SK-N-SH treated with all-trans-retinoic acid at 6 μM for 48 hours (cell line): ENCODE data around the gene ZNF783.
"Not testable (repeated sequence)": the region's sequence is repeated elsewhere in the genome, so short reads cannot be mapped to it uniquely, and the experiment has no call there.

ENCODE experiments used
- ATAC-seq: fragments of 200-7000 bp; cut with Tn5 transposase; 3 replicates; pipeline ENCODE4 v1.9.1; 2020; ENCODE audit warnings: mild to moderate bottlenecking, moderate library complexity
- ARNTL ChIP-seq: fragments of 450-650 bp; formaldehyde crosslinking; IDR thresholded peaks from 2 replicates; pipeline ENCODE4 v1.5.0; 2020; ENCODE audit warnings: low read depth, mild to moderate bottlenecking, moderate library complexity, borderline replicate concordance
- CREB5 ChIP-seq: fragments of 250-450 bp; sonication (Bioruptor Pico); IDR thresholded peaks from 2 replicates; pipeline ENCODE4 v1.5.1; 2020; ENCODE audit warnings: low read depth, mild to moderate bottlenecking, moderate library complexity
- CSDC2 ChIP-seq: fragments of 250-450 bp; sonication (Bioruptor Pico); IDR thresholded peaks from 2 replicates; pipeline ENCODE4 v1.5.0; 2020; ENCODE audit warnings: mild to moderate bottlenecking, moderate library complexity
- CSRNP3 ChIP-seq: fragments of 250-450 bp; sonication (Bioruptor Pico); IDR thresholded peaks from 2 replicates; pipeline ENCODE4 v1.5.1; 2021; ENCODE audit warnings: mild to moderate bottlenecking, moderate library complexity
- GLIS3 ChIP-seq: fragments of 250-450 bp; sonication (Bioruptor Pico); IDR thresholded peaks from 2 replicates; pipeline ENCODE4 v1.5.0; 2020; ENCODE audit warnings: mild to moderate bottlenecking, moderate library complexity
- ISL1 ChIP-seq: fragments of 250-450 bp; sonication (Bioruptor Pico); IDR thresholded peaks from 2 replicates; pipeline ENCODE4 v2.1.2; 2022; ENCODE audit warnings: mild to moderate bottlenecking, moderate library complexity
- POU6F1 ChIP-seq: fragments of 250-450 bp; sonication (Bioruptor Pico); IDR thresholded peaks from 2 replicates; pipeline ENCODE4 v1.8.0; 2021; ENCODE audit warnings: low read depth, mild to moderate bottlenecking, moderate library complexity, borderline replicate concordance
- RARB ChIP-seq: fragments of 250-450 bp; sonication (Bioruptor Pico); IDR thresholded peaks from 2 replicates; pipeline ENCODE4 v1.8.0; 2021; ENCODE audit warnings: mild to moderate bottlenecking, moderate library complexity
- SNAI2 ChIP-seq: fragments of 250-450 bp; sonication (Bioruptor Pico); IDR thresholded peaks from 2 replicates; pipeline ENCODE4 v1.5.0; 2020; ENCODE audit warnings: mild to moderate bottlenecking, moderate library complexity
- TCF4 ChIP-seq: fragments of 250-450 bp; sonication (Bioruptor Pico); IDR thresholded peaks from 2 replicates; pipeline ENCODE4 v1.8.0; 2021; ENCODE audit warnings: mild to moderate bottlenecking, moderate library complexity, borderline replicate concordance
- TOX ChIP-seq: fragments of 250-450 bp; sonication (Bioruptor Pico); IDR thresholded peaks from 2 replicates; pipeline ENCODE4 v1.8.0; 2021; ENCODE audit warnings: mild to moderate bottlenecking, moderate library complexity, borderline replicate concordance
- TSHZ2 ChIP-seq: fragments of 250-450 bp; sonication (Bioruptor Pico); IDR thresholded peaks from 2 replicates; pipeline ENCODE4 v1.5.0; 2020; ENCODE audit warnings: mild to moderate bottlenecking, moderate library complexity
- ZC3H10 ChIP-seq: fragments of 250-450 bp; sonication (Bioruptor Pico); IDR thresholded peaks from 2 replicates; pipeline ENCODE4 v1.5.1; 2021; ENCODE audit warnings: mild to moderate bottlenecking, moderate library complexity
- ZFP3 ChIP-seq: fragments of 250-450 bp; sonication (Bioruptor Pico); IDR thresholded peaks from 2 replicates; pipeline ENCODE4 v1.5.0; 2020; ENCODE audit warnings: mild to moderate bottlenecking, moderate library complexity
- ZFP30 ChIP-seq: fragments of 450-650 bp; formaldehyde crosslinking; IDR thresholded peaks from 2 replicates; pipeline ENCODE4 v1.5.0; 2022; ENCODE audit warnings: mild to moderate bottlenecking, moderate library complexity
- ZNF565 ChIP-seq: fragments of 450-650 bp; formaldehyde crosslinking; conservative IDR thresholded peaks from 2 replicates; pipeline ENCODE4 v1.5.0; 2020; ENCODE audit warnings: low read depth, mild to moderate bottlenecking, moderate library complexity
- ZNF8 ChIP-seq: fragments of 450-650 bp; formaldehyde crosslinking; IDR thresholded peaks from 2 replicates; pipeline ENCODE4 v1.5.0; 2020; ENCODE audit warnings: mild to moderate bottlenecking, moderate library complexity

The ZNF783 gene

GRCh38 chr7:149223176-149223575 lies 38.8 kb upstream of the ZNF783 start (continued):
- TF ChIP-seq TSHZ2 (CRISPR knock-in tag) (no peak), SNAI2 (CRISPR knock-in tag) (no peak), ZNF565 (CRISPR knock-in tag) (no peak), ARNTL (CRISPR knock-in tag) (no peak), TOX (no peak), GLIS3 (CRISPR knock-in tag) (no peak), ISL1 (CRISPR knock-in tag) (no peak), ZFP30 (no peak), CREB5 (CRISPR knock-in tag) (no peak), RARB (CRISPR knock-in tag) (no peak)
- TF ChIP-seq, all 23 proteins: peak for 0

GRCh38 chr7:149223761-149224160 lies 38.2 kb upstream of the ZNF783 start:
- TF ChIP-seq TCF4 (CRISPR knock-in tag) (no peak), ZFP3 (no peak), ARNTL (CRISPR knock-in tag) (no peak), SNAI2 (CRISPR knock-in tag) (no peak), GLIS3 (CRISPR knock-in tag) (no peak), ISL1 (CRISPR knock-in tag) (no peak), TSHZ2 (CRISPR knock-in tag) (no peak)
- no peak for ATAC-seq

- TF ChIP-seq ZC3H10 (CRISPR knock-in tag) = no peak
- no peak for ATAC-seq
Measured at GRCh38 chr7:149224352-149224751, 37.6 kb upstream of the ZNF783 start.

GRCh38 chr7:149225106-149225505 lies 36.9 kb upstream of the ZNF783 start:
- ATAC-seq = no peak
- no peak for TF ChIP-seq CSRNP3 (CRISPR knock-in tag)
- TF ChIP-seq ZNF8 (CRISPR knock-in tag) = no peak
- TF ChIP-seq TCF4 (CRISPR knock-in tag) = no peak
- no peak for TF ChIP-seq GLIS3 (CRISPR knock-in tag)
- no peak for TF ChIP-seq CREB5 (CRISPR knock-in tag)
- TF ChIP-seq CSDC2 (CRISPR knock-in tag) = no peak
- TF ChIP-seq ZC3H10 (CRISPR knock-in tag) = no peak

GRCh38 chr7:149225656-149226055 lies 36.3 kb upstream of the ZNF783 start:
- ATAC-seq = no peak
- TF ChIP-seq ZFP3 = no peak
- no peak for TF ChIP-seq POU6F1 (CRISPR knock-in tag)
- no peak for TF ChIP-seq CSDC2 (CRISPR knock-in tag)
- no peak for TF ChIP-seq GLIS3 (CRISPR knock-in tag)
- no peak for TF ChIP-seq CREB5 (CRISPR knock-in tag)

GRCh38 chr7:149226366-149226765 lies 35.6 kb upstream of the ZNF783 start:
- ATAC-seq = not testable (repeated sequence)
